SK-N-SH (cell line): ENCODE data around the gene LRCH3. TPM values are rescaled to one million over a fixed set of nuclear protein-coding genes. Genes with fewer than 3 reads are reported as not detected.

ENCODE experiments used
- CTCF ChIA-PET: fragments of 300-600, 350-600 bp; formaldehyde crosslinking; extraction: SDS; loops from one replicate; lab custom pipeline; 2021; lab: Yijun Ruan, JAX
- POLR2A ChIA-PET: fragments of 350-600 bp; sonication (Branson Sonifier 250); formaldehyde crosslinking; extraction: SDS; loops from one replicate; lab custom pipeline; 2020; ENCODE audit warnings: antibody characterized with exemption, inconsistent platforms; lab: Yijun Ruan, JAX
- DNase-seq: peaks from one replicate; pipeline ENCODE4 v3.0.0; 2012
- H2AFZ ChIP-seq: fragments of 200-600 bp; sonication (generic); 2 replicates; pipeline ENCODE4 v1.8.1; 2016; ENCODE audit warnings: antibody characterized with exemption, mild to moderate bottlenecking, low read depth
- H3F3A ChIP-seq: fragments of 200-600 bp; sonication (generic); replicated peaks from 2 replicates; pipeline ENCODE3; 2016; ENCODE audit warnings: antibody characterized with exemption, mild to moderate bottlenecking; ENCODE audit not compliant: insufficient read depth
- H3K27ac ChIP-seq, 2 experiments: fragments of 200-500 bp in 1 of 2; fragments of 200-600 bp in 1 of 2; sonication (Bioruptor generic) in 1 of 2; sonication (generic), shearing (Covaris generic) in 1 of 2; 2 replicates each; pipeline versions ENCODE4 v1.5.1 to v1.6.1; 2014 to 2016; ENCODE audit warnings: low read depth in 2 of 2, inconsistent platforms in 1 of 2, low read length in 1 of 2, mild to moderate bottlenecking in 1 of 2, mixed read lengths in 1 of 2
- H3K27me3 ChIP-seq: fragments of 200-600 bp; sonication (generic), shearing (Covaris generic); 2 replicates; pipeline ENCODE4 v1.6.1; 2016; ENCODE audit warnings: mixed run types; ENCODE audit not compliant: insufficient read depth
- H3K36me3 ChIP-seq, 2 experiments: fragments of 200-500 bp in 1 of 2; fragments of 200-600 bp in 1 of 2; sonication (Bioruptor generic) in 1 of 2; sonication (generic) in 1 of 2; replicated peaks in 1 of 2; 2 replicates each; pipeline versions ENCODE3 to v1.5.1; 2014 to 2016; ENCODE audit warnings: low read length in 1 of 2, mild to moderate bottlenecking in 1 of 2; ENCODE audit not compliant: insufficient read depth in 2 of 2, control insufficient read depth in 1 of 2
- H3K4me1 ChIP-seq, 2 experiments: fragments of 200-500 bp in 1 of 2; fragments of 200-600 bp in 1 of 2; sonication (Bioruptor generic) in 1 of 2; sonication (generic), shearing (Covaris generic) in 1 of 2; 2 replicates each; pipeline versions ENCODE4 v1.5.1 to v1.6.1; 2014 to 2016; ENCODE audit warnings: low read depth in 1 of 2, low read length in 1 of 2, mixed run types in 1 of 2; ENCODE audit not compliant: insufficient read depth in 2 of 2, control insufficient read depth in 1 of 2
- H3K4me2 ChIP-seq: fragments of 200-600 bp; sonication (generic), shearing (Covaris generic); 2 replicates; pipeline ENCODE4 v1.6.1; 2017; ENCODE audit warnings: mixed run types
- H3K4me3 ChIP-seq, 2 experiments: fragments of 200-500 bp in 1 of 2; fragments of 200-600 bp in 1 of 2; sonication (Bioruptor generic) in 1 of 2; sonication (generic), shearing (Covaris generic) in 1 of 2; 2 replicates each; pipeline versions ENCODE4 v1.5.1 to v1.8.1; 2014 to 2016; ENCODE audit warnings: low read depth in 2 of 2, inconsistent platforms in 1 of 2, low read length in 1 of 2, mild to moderate bottlenecking in 1 of 2, mixed read lengths in 1 of 2, moderate library complexity in 1 of 2
- H3K79me2 ChIP-seq: fragments of 200-600 bp; sonication (generic); 2 replicates; pipeline ENCODE4 v1.8.1; 2017; ENCODE audit warnings: mild to moderate bottlenecking; ENCODE audit not compliant: insufficient read depth
- H3K9ac ChIP-seq: fragments of 200-600 bp; sonication (generic); 2 replicates; pipeline ENCODE4 v1.6.1; 2017; ENCODE audit warnings: mixed run types
- H3K9me2 ChIP-seq: fragments of 200-600 bp; sonication (generic); 2 replicates; pipeline ENCODE4 v1.6.1; 2017; ENCODE audit warnings: mixed run types
- H3K9me3 ChIP-seq: fragments of 200-600 bp; sonication (generic); 2 replicates; pipeline ENCODE4 v1.6.1; 2017; ENCODE audit warnings: mixed run types, mild to moderate bottlenecking, moderate library complexity
- H4K20me1 ChIP-seq: fragments of 200-600 bp; sonication (generic); 2 replicates; pipeline ENCODE4 v1.6.1; 2017; ENCODE audit warnings: mild to moderate bottlenecking, mixed run types; ENCODE audit not compliant: insufficient read depth
- CHD2 ChIP-seq: fragments of 150-350 bp; IDR thresholded peaks from 2 replicates; pipeline ENCODE4 v1.6.1; 2018; ENCODE audit warnings: low read length; ENCODE audit not compliant: partially characterized antibody
- EZH2phosphoT487 ChIP-seq: fragments of 200-600 bp; sonication (generic); IDR thresholded peaks from 2 replicates; pipeline ENCODE4 v1.6.1; 2017; ENCODE audit warnings: low read depth, mixed run types, mild to moderate bottlenecking, antibody characterized with exemption, moderate library complexity, borderline replicate concordance
- GABPA ChIP-seq: IDR thresholded peaks from 2 replicates; pipeline ENCODE4 v1.4.0; 2012; ENCODE audit warnings: low read depth, mild to moderate bottlenecking
- GATA2 ChIP-seq: sonication (generic); formaldehyde crosslinking; IDR thresholded peaks from 2 replicates; pipeline ENCODE4 v1.5.0; 2020; ENCODE audit warnings: mild to moderate bottlenecking, missing genetic modification reagents
- JUND ChIP-seq: IDR thresholded peaks from 2 replicates; pipeline ENCODE4 v1.4.0; 2012
- MEF2A ChIP-seq: IDR thresholded peaks from 2 replicates; pipeline ENCODE4 v1.4.0; 2012; ENCODE audit warnings: low read depth, borderline replicate concordance
- RFX5 ChIP-seq: IDR thresholded peaks from 2 replicates; pipeline ENCODE4 v1.6.1; 2012; ENCODE audit warnings: mild to moderate bottlenecking, improper control_type of control experiment, low read length
- SIN3A ChIP-seq: IDR thresholded peaks from 2 replicates; pipeline ENCODE4 v1.6.1; 2012; ENCODE audit warnings: low read depth, mild to moderate bottlenecking, low read length, moderate library complexity, borderline replicate concordance
- SMC3 ChIP-seq: IDR thresholded peaks from 2 replicates; pipeline ENCODE4 v1.6.1; 2012; ENCODE audit warnings: low read depth, low read length, improper control_type of control experiment
- TEAD4 ChIP-seq: IDR thresholded peaks from 2 replicates; pipeline ENCODE4 v1.4.0; 2012; ENCODE audit warnings: mild to moderate bottlenecking, borderline replicate concordance; ENCODE audit not compliant: insufficient read depth
- WGBS: methylation state at CpG from one replicate; pipeline ENCODE4 v1.1.6; 2017; ENCODE audit warnings: low lambda C conversion rate; 5-methylcytosine and 5-hydroxymethylcytosine counted together
- polyA plus RNA-seq, 3 experiments: library from polyadenylated mRNA; depleted of rRNA; stranded (reverse); fragments of >200 nt; gene quantifications; 2 replicates each; pipeline ENCODE4 v1.2.3, GENCODE V29; 2012
- TF ChIP-seq, protein P1 (sequence below): IDR thresholded peaks from 2 replicates; pipeline ENCODE4 v1.4.0; 2012; ENCODE audit warnings: low read depth
- TF ChIP-seq, protein P2 (sequence below): IDR thresholded peaks from 2 replicates; pipeline ENCODE4 v1.6.1; 2012; ENCODE audit warnings: mild to moderate bottlenecking, low read depth, low read length, moderate library complexity
- TF ChIP-seq, protein P3 (sequence below): fragments of 200-600 bp; sonication (generic); IDR thresholded peaks from 2 replicates; pipeline ENCODE4 v1.6.1; 2017; ENCODE audit warnings: antibody characterized with exemption, mild to moderate bottlenecking, moderate library complexity
- TF ChIP-seq, protein P4 (sequence below): fragments of 150-350 bp; IDR thresholded peaks from 2 replicates; pipeline ENCODE4 v1.6.1; 2016; ENCODE audit warnings: mild to moderate bottlenecking, low read depth, low read length
- TF ChIP-seq, protein P5 (sequence below): IDR thresholded peaks from 2 replicates; pipeline ENCODE4; 2012

The LRCH3 gene
- polyA plus RNA-seq, 1 of the 3 experiments (the other 2 are of a cell fraction), result 22.6 TPM

DNA sequence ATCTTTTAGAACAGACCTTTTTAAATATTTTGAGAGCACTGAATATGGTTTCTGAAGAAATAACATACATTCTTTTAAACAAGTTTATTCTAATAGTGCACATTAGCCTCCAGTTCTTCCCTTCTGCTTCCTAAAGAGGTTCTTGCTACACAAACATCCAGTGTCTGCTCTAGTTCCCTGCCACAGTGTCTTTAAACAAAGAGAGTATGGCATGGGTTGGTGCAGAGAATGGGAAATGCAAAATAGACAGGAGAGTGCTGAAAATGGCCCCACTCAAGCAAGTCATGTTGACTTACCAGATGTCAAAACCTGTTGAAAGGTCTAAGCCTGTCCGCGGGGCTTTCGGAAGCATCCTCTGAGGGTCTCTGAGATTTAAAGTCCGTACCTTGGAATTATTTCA lies 86.8 kb downstream of the LRCH3 start:
- peaks cover 4% of the 10 kb centered on the region for H3F3A ChIP-seq
- CTCF ChIA-PET, result no interaction called here
- TF ChIP-seq, protein P1, sequence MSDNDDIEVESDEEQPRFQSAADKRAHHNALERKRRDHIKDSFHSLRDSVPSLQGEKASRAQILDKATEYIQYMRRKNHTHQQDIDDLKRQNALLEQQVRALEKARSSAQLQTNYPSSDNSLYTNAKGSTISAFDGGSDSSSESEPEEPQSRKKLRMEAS, result no peak
- TF ChIP-seq, protein P2, sequence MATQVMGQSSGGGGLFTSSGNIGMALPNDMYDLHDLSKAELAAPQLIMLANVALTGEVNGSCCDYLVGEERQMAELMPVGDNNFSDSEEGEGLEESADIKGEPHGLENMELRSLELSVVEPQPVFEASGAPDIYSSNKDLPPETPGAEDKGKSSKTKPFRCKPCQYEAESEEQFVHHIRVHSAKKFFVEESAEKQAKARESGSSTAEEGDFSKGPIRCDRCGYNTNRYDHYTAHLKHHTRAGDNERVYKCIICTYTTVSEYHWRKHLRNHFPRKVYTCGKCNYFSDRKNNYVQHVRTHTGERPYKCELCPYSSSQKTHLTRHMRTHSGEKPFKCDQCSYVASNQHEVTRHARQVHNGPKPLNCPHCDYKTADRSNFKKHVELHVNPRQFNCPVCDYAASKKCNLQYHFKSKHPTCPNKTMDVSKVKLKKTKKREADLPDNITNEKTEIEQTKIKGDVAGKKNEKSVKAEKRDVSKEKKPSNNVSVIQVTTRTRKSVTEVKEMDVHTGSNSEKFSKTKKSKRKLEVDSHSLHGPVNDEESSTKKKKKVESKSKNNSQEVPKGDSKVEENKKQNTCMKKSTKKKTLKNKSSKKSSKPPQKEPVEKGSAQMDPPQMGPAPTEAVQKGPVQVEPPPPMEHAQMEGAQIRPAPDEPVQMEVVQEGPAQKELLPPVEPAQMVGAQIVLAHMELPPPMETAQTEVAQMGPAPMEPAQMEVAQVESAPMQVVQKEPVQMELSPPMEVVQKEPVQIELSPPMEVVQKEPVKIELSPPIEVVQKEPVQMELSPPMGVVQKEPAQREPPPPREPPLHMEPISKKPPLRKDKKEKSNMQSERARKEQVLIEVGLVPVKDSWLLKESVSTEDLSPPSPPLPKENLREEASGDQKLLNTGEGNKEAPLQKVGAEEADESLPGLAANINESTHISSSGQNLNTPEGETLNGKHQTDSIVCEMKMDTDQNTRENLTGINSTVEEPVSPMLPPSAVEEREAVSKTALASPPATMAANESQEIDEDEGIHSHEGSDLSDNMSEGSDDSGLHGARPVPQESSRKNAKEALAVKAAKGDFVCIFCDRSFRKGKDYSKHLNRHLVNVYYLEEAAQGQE, result no peak
- TF ChIP-seq, protein P3, sequence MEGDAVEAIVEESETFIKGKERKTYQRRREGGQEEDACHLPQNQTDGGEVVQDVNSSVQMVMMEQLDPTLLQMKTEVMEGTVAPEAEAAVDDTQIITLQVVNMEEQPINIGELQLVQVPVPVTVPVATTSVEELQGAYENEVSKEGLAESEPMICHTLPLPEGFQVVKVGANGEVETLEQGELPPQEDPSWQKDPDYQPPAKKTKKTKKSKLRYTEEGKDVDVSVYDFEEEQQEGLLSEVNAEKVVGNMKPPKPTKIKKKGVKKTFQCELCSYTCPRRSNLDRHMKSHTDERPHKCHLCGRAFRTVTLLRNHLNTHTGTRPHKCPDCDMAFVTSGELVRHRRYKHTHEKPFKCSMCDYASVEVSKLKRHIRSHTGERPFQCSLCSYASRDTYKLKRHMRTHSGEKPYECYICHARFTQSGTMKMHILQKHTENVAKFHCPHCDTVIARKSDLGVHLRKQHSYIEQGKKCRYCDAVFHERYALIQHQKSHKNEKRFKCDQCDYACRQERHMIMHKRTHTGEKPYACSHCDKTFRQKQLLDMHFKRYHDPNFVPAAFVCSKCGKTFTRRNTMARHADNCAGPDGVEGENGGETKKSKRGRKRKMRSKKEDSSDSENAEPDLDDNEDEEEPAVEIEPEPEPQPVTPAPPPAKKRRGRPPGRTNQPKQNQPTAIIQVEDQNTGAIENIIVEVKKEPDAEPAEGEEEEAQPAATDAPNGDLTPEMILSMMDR, result no peak
- TF ChIP-seq, protein P4, sequence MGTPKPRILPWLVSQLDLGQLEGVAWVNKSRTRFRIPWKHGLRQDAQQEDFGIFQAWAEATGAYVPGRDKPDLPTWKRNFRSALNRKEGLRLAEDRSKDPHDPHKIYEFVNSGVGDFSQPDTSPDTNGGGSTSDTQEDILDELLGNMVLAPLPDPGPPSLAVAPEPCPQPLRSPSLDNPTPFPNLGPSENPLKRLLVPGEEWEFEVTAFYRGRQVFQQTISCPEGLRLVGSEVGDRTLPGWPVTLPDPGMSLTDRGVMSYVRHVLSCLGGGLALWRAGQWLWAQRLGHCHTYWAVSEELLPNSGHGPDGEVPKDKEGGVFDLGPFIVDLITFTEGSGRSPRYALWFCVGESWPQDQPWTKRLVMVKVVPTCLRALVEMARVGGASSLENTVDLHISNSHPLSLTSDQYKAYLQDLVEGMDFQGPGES, result no peak
- TF ChIP-seq SIN3A, result no peak
- TF ChIP-seq, all 33 proteins: peak for 0
- H2AFZ ChIP-seq, result no peak overlapping the region
- no peaks in the 10 kb centered on the region for H4K20me1 ChIP-seq
- DNase-seq, result no peak
- no peak overlapping the region for H3K4me3 ChIP-seq
- POLR2A ChIA-PET, result no interaction called here
- H3K9me3 ChIP-seq, result no peaks in the 10 kb centered on the region
- H3K9me2 ChIP-seq, result no peaks in the 10 kb centered on the region
- H3K27ac ChIP-seq, result no peak overlapping the region
- H3K4me1 ChIP-seq, result peaks cover 0 to 8% of the 10 kb centered on the region in 2 experiments; a peak in 1 of 4 replicates
- no peak overlapping the region for H3K4me2 ChIP-seq
- H3K9ac ChIP-seq, result no peak overlapping the region
- peaks cover 60 to 63% of the 10 kb centered on the region in 2 experiments for H3K36me3 ChIP-seq
- H3K27me3 ChIP-seq, result no peaks in the 10 kb centered on the region
- no peaks in the 10 kb centered on the region for H3K79me2 ChIP-seq
- WGBS, result 93% methylated on average over 3 of the region's 4 CpGs

DNA sequence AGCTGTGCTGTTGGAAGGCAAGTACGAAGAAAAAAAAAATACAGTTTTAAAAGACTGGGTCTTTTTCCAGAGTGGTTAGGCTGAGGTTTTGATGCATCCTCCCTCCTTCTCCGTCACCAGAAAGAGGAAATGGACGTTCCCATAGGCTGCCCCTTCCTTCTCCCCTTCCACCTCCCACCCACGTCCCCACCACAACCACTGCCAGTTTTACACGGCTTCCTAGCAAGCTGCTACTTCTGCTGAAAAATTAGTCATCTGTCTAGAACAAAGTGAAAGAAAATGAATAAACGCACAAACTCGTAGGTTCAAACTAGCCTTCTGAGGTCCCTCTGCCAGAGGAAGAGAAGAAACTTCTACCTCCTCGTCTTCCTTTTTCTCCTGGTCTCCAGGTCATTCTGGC lies 87.4 kb downstream of the LRCH3 start:
- H3K27ac ChIP-seq, result no peak overlapping the region

More for the DNA sequence above, 87.4 kb downstream of the LRCH3 start:
- no peak overlapping the region for H3K4me2 ChIP-seq
- no peak overlapping the region for H3K9ac ChIP-seq
- WGBS, result 93% methylated on average over 8 of the region's 8 CpGs
- ChIA-PET POLR2A (no interaction called here), CTCF (no interaction called here)
- H2AFZ ChIP-seq, result no peak overlapping the region
- peaks cover 4% of the 10 kb centered on the region for H3F3A ChIP-seq
- no peak for DNase-seq
- H3K36me3 ChIP-seq, result peaks cover 59 to 61% of the 10 kb centered on the region in 2 experiments
- H3K9me3 ChIP-seq, result no peaks in the 10 kb centered on the region
- no peaks in the 10 kb centered on the region for H4K20me1 ChIP-seq
- peaks cover 0 to 8% of the 10 kb centered on the region in 2 experiments; a peak in 1 of 4 replicates for H3K4me1 ChIP-seq
- H3K27me3 ChIP-seq, result no peaks in the 10 kb centered on the region
- H3K9me2 ChIP-seq, result no peaks in the 10 kb centered on the region
- H3K79me2 ChIP-seq, result no peaks in the 10 kb centered on the region
- H3K4me3 ChIP-seq, result no peak overlapping the region
- TF ChIP-seq SIN3A (no peak), SMC3 (no peak), CHD2 (no peak), RFX5 (no peak), EZH2phosphoT487 (no peak), GATA2 (no peak), JUND (no peak), TEAD4 (no peak), MEF2A (no peak), GABPA (no peak)
- TF ChIP-seq, protein P5, sequence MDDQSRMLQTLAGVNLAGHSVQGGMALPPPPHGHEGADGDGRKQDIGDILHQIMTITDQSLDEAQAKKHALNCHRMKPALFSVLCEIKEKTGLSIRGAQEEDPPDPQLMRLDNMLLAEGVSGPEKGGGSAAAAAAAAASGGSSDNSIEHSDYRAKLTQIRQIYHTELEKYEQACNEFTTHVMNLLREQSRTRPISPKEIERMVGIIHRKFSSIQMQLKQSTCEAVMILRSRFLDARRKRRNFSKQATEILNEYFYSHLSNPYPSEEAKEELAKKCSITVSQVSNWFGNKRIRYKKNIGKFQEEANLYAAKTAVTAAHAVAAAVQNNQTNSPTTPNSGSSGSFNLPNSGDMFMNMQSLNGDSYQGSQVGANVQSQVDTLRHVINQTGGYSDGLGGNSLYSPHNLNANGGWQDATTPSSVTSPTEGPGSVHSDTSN, result no peak
